ENCODE measurements around the gene ARFGEF2.
"Not testable (repeated sequence)": the region's sequence is repeated elsewhere in the genome, so short reads cannot be mapped to it uniquely, and the experiment has no call there.

ARFGEF2 gene

DNA sequence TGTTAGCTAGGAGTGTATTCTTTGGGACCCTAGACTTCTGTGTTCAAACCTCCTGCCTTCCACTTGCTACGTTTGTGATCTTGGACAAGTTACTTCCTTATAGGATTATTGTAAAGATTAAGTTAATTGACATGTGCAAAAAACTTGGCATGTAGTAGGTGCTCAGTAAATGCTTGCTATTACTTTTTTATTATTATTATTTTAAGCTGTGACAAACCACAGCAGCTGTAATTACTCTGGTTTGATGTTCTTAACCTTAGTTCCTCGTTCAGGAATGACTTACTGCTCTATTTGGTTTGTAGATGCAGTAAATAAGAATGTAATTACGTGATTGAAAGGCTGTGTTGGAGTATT lies 3.2 kb downstream of the ARFGEF2 start:
- in situ Hi-C loops (cut with MboI; ENCODE audit: low sequenced_read_pairs) = loop anchor here (25.0 kb wide), 1 partner anchor 262 kb away; no protein-coding TSS in a partner anchor

DNA sequence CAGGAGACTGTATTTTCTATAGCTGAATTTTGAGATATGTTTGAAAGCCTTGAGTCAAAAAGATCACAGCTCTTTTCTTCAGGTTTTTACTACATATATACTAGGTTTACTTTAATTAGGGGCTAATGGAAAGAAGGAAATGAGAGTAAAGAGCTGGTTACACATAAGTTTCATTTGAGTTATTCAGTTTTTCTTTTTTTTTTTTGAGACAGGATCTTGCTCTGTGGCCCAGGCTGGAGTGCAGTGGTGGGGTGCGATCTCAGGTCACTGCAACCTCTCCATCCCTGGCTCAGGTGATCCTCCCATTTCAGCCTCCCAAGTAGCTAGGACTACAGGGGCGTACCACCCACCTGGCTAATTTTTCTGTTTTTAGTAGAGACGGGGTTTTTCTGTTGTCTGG lies 4.8 kb downstream of the ARFGEF2 start:
- in situ Hi-C loops (cut with MboI; ENCODE audit: low sequenced_read_pairs) = no loop called here

DNA sequence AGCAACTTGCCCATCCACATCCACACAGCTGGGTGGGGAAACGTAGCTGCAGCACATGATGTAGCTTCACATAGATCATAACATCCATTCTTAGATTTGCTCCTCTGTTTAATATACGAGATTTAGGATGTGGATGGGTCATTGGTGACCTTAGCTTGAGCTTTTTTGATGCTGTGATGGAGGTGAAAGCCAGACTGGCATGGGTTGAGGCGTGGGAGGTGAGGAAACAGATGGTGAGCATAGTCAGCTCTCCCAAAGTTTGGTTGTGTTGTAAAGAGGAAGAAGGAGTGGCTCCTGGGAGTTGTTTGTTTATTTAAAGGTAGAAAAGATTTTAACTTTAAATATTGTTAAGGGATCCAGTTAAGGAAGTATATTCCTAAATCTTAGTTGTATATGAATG lies 5.3 kb downstream of the ARFGEF2 start:
- in situ Hi-C loops (cut with MboI; ENCODE audit: low sequenced_read_pairs) = no loop called here

DNA sequence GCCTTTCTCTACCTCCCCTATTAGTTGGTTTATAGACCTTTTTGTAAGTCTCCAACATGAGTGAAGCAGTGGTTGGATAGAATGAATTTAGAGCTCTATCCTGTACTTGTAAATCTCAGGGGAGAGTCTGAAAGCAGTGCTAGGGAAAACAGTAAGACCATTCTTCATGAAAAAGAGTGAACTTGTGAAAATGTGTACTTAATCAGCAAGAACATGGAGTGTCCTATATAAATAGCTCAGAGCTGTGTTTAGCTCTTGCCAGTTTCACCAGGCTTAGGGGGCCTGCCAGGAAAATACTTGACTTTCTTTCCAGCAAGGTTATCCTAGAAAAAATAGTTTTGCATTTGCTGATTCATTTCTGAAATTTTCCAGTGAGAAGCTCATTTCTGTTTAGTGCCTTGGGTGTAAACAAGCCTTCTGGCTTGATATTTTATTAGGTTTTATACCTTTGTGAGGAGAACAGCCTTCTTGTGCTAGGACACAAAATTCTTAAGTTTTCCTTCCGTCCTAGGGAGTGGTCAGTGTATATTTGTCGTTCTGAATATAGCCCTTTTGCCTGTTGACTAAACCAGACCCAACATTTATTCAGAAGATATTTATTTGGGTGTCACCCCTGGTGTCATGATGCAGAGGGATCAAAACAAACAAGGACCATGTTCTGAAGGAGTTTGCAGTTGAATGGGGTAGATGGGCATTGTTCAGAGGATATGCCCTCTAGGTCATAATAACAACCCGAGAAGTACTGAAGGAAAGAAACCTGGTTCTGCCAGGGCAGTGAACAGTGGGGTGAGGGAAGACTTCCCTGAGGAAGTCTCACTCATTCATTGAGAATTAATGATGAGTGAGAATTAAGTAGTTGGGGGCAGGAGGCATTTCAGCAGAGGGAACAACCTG lies 7.6 kb downstream of the ARFGEF2 start:
- in situ Hi-C loops (cut with MboI; ENCODE audit: low sequenced_read_pairs) = no loop called here

DNA sequence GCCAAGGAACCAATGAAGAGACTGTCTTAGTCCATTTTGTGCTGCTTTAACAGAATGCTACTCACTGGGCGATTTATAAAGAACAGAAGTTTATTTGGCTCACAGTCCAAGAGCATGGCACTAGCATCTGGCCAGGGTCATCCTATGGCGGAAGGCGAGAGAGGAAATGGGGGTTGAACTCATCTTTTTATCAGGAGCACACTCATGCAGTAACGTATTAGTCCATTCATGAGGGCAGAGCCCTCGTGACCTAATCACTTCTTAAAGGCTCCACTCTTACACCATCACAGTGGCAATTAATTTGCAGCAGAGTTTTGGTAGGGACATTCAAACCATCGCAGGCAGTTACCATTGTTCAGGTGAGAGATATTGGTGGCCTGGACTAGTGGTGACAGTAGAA lies 8.5 kb downstream of the ARFGEF2 start:
- in situ Hi-C loops (cut with MboI; ENCODE audit: low sequenced_read_pairs) = no loop called here

DNA sequence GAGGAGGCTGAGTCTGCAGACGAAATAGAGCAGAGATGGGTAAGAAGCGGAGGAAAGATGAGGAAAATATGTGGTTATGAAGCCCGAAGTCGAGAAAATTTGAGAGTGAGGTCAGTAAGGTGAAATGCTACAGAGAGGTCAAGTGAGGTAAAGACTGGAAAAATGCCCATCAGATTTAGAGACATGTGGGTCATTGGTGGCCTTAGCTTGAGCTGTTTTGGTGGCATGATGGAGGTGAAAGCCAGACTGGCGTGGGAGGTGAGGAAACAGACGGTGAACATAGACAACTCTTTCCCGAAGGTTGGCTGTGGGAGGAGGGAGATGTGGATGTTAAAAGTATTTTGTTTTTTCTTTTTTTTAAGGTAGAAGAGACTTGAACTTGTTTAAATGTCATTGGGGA lies 9.4 kb downstream of the ARFGEF2 start:
- in situ Hi-C loops (cut with MboI; ENCODE audit: low sequenced_read_pairs) = no loop called here

DNA sequence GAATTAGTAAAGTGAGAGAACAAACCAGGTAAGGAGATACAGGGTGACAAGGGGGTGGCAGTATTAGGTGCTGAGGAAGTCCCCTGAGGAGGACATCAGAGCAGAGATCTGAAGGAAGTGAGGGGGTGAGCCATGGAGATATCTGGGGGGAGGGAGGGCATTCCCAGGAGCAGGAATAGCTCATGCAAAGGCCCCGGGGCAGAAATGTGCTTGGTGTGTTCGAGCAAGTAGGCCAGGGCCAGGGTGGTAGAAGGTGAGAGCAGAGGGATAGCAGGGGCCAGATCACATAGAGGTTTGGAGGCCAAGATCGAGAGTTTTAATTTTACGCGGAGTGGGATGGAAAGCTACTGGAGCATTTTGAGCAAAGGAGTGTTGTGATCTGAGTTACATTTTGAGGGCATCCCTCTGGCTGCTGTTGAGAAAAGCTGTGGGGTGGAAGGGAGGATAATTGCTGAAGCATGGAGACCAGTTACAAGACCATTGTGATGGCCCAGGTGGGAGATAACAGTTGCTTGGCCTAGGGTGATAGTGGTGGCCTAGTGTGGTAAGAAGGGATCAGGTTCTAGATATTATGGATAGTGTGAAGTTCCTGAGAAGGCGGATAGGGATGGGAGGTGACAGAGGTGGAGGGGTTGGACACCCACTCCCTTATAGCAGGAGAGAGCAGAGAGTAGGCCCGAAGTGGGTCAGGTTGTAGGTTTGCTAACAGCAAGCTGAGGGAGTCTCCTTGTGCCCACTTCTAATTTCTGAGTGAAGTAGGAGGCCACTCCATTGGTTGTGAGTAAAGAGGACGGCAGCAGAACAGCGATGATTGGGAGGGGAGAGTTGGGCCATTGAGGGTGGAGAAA lies 10.2 kb downstream of the ARFGEF2 start:
- in situ Hi-C loops (cut with MboI; ENCODE audit: low sequenced_read_pairs) = no loop called here

DNA sequence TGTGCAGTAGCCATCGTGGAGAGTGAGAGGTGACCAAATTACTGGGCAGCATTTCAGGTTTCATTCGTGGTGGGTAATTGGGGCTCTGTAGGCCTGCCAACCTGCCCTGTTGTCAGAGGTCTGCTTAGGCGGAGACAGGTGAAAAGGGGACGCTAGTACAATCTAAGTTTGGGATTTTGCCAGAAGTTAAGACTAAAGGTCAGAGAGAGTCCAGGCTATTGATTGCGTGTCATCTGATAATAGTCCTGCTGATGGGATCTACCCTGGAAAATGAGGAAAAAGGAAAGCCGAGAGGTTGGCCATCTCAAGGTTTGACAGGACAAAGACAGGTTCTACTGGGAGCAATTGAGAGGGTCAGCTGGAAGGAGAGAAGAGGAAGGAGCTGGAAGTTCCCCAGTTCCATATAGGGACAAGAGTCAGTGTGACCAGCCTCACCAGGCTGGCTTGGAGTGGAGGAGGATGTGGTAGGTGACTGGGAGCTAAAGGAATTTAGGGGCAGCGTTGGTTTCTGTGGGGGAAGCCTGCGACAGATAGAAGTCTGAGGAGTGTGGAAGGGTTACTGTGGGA lies 10.9 kb downstream of the ARFGEF2 start:
- in situ Hi-C loops (cut with MboI; ENCODE audit: low sequenced_read_pairs) = no loop called here

DNA sequence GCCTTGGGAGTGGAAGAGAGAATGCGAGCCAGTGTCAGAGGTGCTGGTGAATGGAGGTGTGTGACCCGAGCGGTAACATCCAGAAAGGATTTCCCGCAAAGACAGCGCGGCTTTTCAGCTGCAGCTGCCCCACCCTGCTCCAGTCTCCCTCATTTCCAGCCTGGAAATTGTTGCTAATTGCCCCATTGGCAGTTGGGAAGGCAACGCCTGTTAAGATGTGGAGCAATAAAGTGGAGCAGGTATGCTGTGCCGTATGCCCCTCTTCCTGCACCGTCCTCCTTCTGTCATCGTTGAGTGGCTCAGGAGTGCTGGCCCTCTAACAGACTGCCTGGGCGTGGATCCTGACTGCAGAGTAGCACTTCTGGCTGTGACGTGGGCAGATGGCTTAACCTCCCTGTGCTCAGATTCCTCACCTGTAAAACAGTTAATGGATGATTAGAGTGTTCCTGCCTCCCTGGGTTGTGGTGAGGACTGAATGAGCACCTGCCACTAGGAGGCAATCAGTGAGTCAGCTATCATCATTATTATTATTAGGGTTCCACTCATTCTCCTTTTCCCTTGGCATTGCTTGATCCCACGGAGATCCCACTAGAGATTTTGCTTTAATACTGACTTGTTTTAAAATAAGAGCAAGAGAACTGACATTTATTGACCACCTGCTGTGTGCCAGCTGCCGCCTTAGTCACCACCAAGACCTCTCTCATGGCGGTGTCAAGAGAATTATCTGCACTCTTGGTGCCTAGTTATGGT lies 11.7 kb downstream of the ARFGEF2 start:
- in situ Hi-C loops (cut with MboI; ENCODE audit: low sequenced_read_pairs) = no loop called here

DNA sequence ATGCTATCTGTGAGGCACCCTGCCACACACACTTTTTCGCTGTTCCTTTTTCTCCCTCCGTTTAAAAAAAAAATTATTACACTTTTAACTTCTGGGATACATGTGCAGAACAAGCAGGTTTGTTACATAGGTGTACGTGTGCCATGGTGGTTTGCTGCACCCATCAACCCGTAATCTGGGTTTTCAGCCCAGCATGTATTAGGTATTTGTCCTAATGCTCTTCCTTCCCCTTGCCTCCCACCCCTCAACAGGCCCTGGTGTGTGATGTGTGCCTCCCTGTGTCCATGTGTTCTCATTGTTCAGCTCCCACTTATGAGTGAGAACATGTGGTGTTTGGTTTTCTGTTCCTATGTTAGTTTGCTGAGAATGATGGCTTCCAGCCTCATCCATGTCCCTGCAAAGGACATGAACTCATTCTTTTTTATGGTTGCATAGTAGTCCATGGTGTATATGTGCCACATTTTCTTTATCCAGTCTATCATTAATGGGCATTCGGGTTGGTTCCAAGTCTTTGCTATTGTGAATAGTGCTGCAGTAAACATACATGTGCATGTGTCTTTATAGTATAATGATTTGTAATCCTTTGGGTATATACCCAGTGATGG lies 12.9 kb downstream of the ARFGEF2 start:
- in situ Hi-C loops (cut with MboI; ENCODE audit: low sequenced_read_pairs) = not testable (repeated sequence)

DNA sequence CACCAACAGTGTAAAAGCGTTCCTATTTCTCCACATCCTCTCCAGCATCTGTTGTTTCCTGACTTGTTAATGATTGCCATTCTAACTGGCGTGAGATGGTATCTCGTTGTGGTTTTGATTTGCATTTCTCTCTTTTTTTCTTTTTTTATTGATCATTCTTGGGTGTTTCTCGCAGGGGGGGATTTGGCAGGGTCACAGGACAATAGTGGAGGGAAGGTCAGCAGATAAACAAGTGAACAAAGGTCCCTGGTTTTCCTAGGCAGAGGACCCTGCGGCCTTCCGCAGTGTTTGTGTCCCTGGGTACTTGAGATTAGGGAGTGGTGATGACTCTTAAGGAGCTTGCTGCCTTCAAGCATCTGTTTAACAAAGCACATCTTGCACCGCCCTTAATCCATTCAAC lies 13.5 kb downstream of the ARFGEF2 start:
- in situ Hi-C loops (cut with MboI; ENCODE audit: low sequenced_read_pairs) = not testable (repeated sequence)

DNA sequence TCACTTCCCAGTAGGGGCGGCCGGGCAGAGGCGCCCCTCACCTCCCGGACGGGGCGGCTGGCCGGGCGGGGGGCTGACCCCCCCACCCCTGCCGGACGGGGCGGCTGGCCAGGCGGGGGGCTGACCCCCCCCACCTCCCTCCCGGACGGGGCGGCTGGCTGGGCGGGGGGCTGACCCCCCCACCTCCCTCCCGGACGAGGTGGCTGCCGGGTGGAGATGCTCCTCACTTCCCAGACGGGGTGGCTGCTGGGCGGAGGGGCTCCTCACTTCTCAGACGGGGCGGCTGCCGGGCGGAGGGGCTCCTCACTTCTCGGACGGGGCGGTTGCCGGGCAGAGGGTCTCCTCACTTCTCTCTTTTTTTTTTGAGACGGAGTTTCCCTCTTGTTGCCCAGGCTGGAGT lies 14.7 kb downstream of the ARFGEF2 start:
- in situ Hi-C loops (cut with MboI; ENCODE audit: low sequenced_read_pairs) = not testable (repeated sequence)

DNA sequence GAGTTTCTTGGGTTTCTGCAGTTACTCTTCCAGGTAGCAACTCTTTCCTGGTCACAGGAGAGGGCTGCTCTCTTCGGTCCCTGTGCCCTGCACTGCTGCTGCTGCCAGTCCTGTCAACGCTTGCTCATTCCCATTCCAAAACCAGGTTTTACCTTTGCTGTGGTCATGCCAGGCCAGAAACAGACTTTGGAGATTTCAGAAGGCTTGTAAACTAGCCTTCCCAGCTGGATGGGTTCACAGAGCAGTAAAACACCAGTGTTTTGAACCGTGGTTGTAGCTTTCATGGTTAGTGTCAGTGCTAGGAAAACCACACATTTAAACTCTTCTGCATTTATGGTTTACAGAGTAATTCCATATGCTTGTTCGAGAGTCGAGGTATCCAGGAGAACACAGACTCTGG lies 16.2 kb downstream of the ARFGEF2 start:
- in situ Hi-C loops (cut with MboI; ENCODE audit: low sequenced_read_pairs) = no loop called here

DNA sequence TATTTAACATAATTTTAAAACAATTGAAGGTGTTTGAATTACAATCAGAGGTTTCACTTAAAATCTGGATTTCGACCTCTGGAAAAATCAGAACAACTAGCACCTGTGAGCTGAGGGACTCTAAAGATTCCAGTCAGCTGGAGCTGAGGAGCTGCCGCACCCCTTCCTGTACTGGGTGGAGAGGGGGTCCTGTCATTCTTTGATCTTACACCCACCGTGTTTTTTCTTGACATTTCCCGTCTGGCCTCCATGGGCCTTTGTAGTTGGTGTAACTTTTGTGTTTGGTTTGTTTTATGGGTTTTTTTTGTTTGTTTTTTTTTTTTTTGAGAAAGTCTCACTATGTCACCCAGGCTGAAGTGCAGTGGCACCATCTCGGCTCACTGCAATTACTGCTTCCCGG lies 17.2 kb downstream of the ARFGEF2 start:
- in situ Hi-C loops (cut with MboI; ENCODE audit: low sequenced_read_pairs) = no loop called here

DNA sequence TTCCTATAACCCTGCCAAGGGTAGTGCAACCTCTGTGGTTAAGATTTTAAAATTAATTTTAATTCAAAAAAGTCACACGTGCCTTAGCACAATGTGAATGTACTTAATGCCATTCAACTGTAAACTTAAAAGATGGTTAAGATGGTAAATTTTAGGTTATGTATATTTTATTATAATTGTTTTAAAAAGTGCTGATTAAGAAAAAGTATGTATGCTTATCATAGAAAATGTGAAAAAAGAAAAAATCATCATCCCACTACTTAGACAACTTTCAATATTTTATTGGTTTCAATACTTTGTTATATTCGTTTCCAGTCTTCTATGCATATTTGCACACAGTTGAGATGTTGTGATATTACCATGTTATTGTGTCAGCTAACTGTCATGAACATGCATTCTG lies 18.7 kb downstream of the ARFGEF2 start:
- in situ Hi-C loops (cut with MboI; ENCODE audit: low sequenced_read_pairs) = no loop called here

DNA sequence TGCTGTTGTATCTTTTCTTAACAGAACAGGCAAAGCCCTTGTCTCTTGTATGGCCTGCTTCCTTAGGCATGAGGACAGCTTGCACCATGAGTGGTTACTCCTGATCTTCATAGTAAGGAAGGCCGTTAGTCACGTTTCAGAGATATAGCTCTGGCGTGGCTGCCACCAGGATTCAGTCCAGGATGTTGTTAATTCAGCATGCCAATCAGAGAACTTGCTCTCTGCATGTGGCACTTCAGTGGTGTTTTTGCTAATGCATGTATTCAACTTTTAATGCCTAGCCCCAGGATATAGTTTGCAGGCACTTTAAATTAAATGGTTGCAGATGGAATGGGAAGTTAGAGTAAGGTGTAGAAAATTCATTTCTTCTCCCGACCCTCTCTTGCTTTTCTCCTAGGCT lies 20.0 kb downstream of the ARFGEF2 start:
- in situ Hi-C loops (cut with MboI; ENCODE audit: low sequenced_read_pairs) = no loop called here

DNA sequence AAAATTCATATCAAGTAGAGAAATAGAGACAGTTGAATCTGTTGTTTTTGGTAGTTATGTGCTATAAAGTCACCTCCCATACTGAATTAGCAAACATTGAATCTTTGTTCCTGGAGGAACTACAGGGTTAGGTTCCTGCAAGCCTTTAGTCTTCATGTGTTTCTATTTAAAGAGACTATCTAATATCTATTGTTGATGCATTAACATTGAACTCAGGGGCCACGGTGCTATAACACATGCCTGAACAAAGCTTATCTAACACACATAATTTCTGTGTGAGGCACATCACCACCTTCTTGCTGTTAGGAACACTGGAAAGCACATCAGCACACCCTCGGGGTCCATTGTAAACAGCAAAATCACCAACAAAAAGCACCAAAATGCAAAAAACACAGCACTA lies 21.2 kb downstream of the ARFGEF2 start:
- in situ Hi-C loops (cut with MboI; ENCODE audit: low sequenced_read_pairs) = no loop called here

DNA sequence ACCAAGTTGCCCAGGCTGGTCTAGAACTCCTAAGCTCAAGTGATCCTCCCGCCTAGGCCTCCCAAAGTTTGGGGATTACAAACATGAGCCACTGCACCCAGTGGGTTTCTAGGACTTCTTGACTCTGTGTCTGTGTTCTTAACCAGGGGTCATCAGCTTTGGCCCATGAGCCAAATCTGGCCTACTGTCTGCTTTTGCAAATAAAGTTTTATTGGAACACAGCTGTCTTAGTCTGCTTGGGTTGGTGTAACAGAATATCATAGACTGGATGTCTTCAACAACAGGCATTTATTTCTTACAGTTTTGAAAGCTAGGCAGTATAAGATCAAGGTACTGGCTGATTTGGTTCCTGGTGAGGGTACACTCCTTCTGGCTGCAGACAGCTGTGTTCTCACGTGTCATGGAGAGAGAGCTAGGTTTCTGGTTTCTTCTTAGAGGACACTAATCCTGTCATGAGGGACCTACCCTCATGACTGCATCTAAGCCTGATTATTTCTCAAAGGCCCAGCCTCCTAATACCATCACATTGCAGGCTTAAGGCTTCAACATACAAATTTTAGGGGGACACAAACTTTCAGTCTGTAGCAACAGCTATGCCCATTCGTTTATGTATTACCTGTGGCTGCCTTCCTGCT lies 23.3 kb downstream of the ARFGEF2 start:
- in situ Hi-C loops (cut with MboI; ENCODE audit: low sequenced_read_pairs) = no loop called here

DNA sequence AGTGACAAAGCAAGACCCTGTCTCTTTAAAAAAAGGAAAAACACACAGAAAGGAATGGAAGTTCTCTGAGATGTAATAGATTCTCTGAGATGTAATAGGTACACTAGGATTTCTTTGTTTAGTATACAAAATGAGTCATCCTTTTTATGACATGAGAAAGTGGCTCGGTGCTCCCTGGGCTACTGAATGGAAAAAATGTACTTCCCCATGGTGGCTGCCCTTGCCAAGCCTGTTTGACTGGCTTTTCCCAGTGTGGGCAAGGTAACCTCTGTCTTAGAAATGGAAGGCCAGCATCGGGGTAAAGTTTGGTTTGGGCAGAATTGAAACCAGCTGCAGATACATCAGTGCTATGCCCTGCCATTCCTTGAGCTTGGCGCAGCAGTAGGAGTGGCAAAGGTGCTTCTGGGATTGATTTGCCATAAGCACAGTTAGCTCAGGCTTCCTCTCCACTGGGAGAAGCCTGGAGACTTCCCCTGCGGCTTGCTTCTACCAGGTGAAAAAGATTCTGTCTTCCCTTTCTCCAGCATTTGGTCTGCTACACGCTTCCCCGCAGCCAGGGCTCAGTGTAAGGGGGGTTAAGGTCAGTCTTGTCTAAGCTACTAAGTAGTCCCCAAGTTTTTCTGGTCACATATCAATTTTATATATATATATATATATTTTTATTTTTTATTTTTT lies 24.5 kb downstream of the ARFGEF2 start:
- in situ Hi-C loops (cut with MboI; ENCODE audit: low sequenced_read_pairs) = no loop called here

DNA sequence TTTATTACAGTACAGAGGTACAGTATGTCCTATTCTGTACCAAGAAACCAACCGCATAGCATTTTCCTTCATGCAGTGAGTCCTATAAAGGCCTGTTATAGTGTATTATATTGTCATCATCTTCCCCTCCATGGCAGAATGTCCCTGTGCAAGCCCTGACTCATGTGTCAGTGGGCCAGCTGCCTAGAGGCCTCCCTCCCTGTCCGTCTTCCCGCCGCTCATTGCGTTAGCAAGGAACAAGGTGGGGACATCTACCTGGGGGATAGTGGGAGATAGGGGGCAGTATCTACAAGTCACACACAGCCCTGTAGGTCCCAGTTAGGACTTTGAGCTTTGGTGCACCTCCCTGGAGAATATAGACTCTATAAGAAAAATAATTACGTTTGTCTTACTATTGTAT lies 27.1 kb downstream of the ARFGEF2 start:
- in situ Hi-C loops (cut with MboI; ENCODE audit: low sequenced_read_pairs) = no loop called here

Measured in hTERT RPE-1 (cell line).